MCF 10A (cell line): ENCODE data around the gene ADAMTS2. TPM values are rescaled to one million over a fixed set of nuclear protein-coding genes. Genes with fewer than 3 reads are reported as not detected.

Source experiments
- BruUV-seq: library from RNA; stranded (reverse); fragments of 400-500 nt; replicated peaks from 2 replicates; lab custom pipeline; 2021; lab: Mats Ljungman, UMichigan
- CTCF ChIA-PET: fragments of 300-600 bp; sonication (Branson Sonifier 250); formaldehyde crosslinking; extraction: SDS; loops from one replicate; lab custom pipeline; 2021; ENCODE audit warnings: antibody characterized with exemption, inconsistent platforms; lab: Yijun Ruan, JAX
- POLR2A ChIA-PET: fragments of 300-600, 350-650 bp; sonication (Branson Sonifier 250); formaldehyde crosslinking; extraction: SDS; loops from one replicate; lab custom pipeline; 2020; ENCODE audit warnings: antibody characterized with exemption, inconsistent platforms; lab: Yijun Ruan, JAX
- DNase-seq: peaks from one replicate; pipeline ENCODE4 v3.0.0-alpha.2; 2018; ENCODE audit not compliant: unreplicated experiment
- H3K27ac Mint-ChIP-seq: one replicate; pipeline ENCODE4 v1.8.0; 2022; ENCODE audit warnings: mild to moderate bottlenecking, low read depth, mixed read lengths; ENCODE audit not compliant: unreplicated experiment
- H3K27me3 Mint-ChIP-seq: one replicate; pipeline ENCODE4 v1.8.0; 2022; ENCODE audit warnings: mixed read lengths; ENCODE audit not compliant: insufficient read depth, unreplicated experiment
- H3K36me3 Mint-ChIP-seq: one replicate; pipeline ENCODE4 v1.8.0; 2022; ENCODE audit warnings: mild to moderate bottlenecking, moderate library complexity, mixed read lengths; ENCODE audit not compliant: insufficient read depth, unreplicated experiment
- H3K4me1 Mint-ChIP-seq: one replicate; pipeline ENCODE4 v1.8.0; 2022; ENCODE audit warnings: mixed read lengths; ENCODE audit not compliant: insufficient read depth, unreplicated experiment
- H3K4me3 Mint-ChIP-seq: one replicate; pipeline ENCODE4 v1.8.0; 2022; ENCODE audit warnings: mild to moderate bottlenecking, moderate library complexity, mixed read lengths; ENCODE audit not compliant: unreplicated experiment
- H3K9me3 Mint-ChIP-seq: one replicate; pipeline ENCODE4 v1.8.0; 2022; ENCODE audit warnings: mixed read lengths; ENCODE audit not compliant: unreplicated experiment
- intact Hi-C: fragments of 100-400 bp; cut with micrococcal nuclease; formaldehyde crosslinking; loops from 2 replicates; pipeline ENCODE4 v1.14.1; 2022
- total RNA-seq: library from RNA; stranded (reverse); gene quantifications from 2 replicates; pipeline ENCODE4 v1.2.3, GENCODE V29; 2022
- TF ChIP-seq, protein P1 (sequence below): fragments of 200-600 bp; IDR thresholded peaks from one replicate; pipeline ENCODE4 v1.8.0; 2022; ENCODE audit warnings: antibody characterized with exemption, mild to moderate bottlenecking; ENCODE audit not compliant: unreplicated experiment

Gene ADAMTS2
- total RNA-seq, 1 experiment from 2014 or later: not detected

DNA sequence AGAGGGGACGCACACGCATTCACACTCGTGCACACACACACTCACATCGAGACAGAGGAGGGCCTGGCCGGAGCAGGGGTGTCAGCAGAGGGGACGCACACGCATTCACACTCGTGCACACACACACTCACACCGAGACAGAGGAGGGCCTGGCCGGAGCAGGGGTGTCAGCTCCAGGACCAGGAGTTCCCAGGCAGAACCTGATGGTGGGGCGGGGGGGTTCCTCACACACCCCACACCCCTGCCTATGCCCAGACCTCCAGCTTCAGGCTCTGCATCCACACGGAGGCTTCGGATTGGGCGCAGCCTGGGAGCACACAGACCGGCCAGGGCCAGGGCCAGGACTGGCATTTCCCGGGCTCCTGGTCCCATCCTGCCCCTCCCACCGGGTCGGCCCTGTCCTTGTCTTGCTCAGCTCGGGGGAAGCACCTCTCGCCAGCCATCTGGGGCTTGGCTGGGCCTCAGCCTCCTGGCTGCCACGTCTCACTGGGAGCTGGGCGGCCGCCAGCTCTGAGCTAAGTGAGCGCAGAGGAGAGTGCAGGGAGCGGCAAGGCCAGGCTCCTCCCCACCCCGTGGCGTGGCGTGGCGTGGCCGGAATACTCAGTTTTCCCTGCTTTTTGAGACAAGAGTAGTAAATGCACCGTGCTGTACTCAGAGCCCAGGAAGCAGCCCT is 31.3 kb downstream of the ADAMTS2 start:
- Mint-ChIP-seq H3K4me3 (no peak overlapping the region), H3K9me3 (peaks cover 20% of the 10 kb centered on the region), H3K27ac (no peak overlapping the region), H3K36me3 (no peaks in the 10 kb centered on the region), H3K4me1 (no peaks in the 10 kb centered on the region), H3K27me3 (no peaks in the 10 kb centered on the region)
- no peak for DNase-seq
- TF ChIP-seq, protein P1, sequence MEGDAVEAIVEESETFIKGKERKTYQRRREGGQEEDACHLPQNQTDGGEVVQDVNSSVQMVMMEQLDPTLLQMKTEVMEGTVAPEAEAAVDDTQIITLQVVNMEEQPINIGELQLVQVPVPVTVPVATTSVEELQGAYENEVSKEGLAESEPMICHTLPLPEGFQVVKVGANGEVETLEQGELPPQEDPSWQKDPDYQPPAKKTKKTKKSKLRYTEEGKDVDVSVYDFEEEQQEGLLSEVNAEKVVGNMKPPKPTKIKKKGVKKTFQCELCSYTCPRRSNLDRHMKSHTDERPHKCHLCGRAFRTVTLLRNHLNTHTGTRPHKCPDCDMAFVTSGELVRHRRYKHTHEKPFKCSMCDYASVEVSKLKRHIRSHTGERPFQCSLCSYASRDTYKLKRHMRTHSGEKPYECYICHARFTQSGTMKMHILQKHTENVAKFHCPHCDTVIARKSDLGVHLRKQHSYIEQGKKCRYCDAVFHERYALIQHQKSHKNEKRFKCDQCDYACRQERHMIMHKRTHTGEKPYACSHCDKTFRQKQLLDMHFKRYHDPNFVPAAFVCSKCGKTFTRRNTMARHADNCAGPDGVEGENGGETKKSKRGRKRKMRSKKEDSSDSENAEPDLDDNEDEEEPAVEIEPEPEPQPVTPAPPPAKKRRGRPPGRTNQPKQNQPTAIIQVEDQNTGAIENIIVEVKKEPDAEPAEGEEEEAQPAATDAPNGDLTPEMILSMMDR: no peak
- BruUV-seq: no TSS peak
- ChIA-PET POLR2A (interaction anchor here (0.6 kb wide), 1 partner anchor 48 kb away, joined by 3 read pairs; no protein-coding TSS in a partner anchor), CTCF (no interaction called here)
- intact Hi-C loops: no loop called here

DNA sequence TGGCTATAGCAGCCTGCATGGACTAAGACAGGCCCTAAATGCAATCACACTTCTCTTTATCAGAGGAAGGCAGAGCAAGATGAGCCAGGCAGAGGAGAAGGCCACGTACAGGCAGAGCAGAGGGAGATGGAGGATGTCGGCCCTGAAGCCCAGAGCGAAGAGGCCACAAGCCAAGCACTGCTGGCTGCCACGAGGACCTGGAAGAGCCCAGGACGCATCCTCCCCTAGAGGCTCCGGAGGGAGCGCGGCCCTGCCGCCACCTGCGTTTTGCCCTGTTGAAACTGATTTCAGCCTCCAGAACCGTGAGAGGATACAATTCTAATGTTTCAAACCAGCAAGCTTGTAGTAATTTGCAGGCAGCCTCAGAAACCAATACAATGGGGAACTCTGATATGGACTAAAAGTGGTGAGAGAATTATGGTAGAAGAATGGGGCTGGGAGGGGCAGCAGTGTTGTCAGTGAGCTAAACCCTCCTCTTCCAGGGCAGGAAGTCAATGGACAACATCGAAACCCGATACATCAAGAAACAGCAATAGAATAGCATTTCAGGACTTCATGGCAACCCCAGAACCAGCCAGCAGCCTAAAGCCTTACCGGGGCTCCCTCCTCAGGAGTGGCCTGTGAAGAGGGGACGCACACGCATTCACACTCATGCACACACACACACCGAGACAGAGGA is 32.6 kb downstream of the ADAMTS2 start:
- intact Hi-C loops: no loop called here
- TF ChIP-seq, protein P1: no peak
- no peak overlapping the region for H3K4me3 Mint-ChIP-seq
- no peaks in the 10 kb centered on the region for H3K27me3 Mint-ChIP-seq
- CTCF ChIA-PET: no interaction called here
- no peak for DNase-seq
- no peaks in the 10 kb centered on the region for H3K36me3 Mint-ChIP-seq
- no TSS peak for BruUV-seq
- peaks cover 22% of the 10 kb centered on the region for H3K9me3 Mint-ChIP-seq
- POLR2A ChIA-PET: no interaction called here
- no peaks in the 10 kb centered on the region for H3K4me1 Mint-ChIP-seq
- H3K27ac Mint-ChIP-seq: no peak overlapping the region

DNA sequence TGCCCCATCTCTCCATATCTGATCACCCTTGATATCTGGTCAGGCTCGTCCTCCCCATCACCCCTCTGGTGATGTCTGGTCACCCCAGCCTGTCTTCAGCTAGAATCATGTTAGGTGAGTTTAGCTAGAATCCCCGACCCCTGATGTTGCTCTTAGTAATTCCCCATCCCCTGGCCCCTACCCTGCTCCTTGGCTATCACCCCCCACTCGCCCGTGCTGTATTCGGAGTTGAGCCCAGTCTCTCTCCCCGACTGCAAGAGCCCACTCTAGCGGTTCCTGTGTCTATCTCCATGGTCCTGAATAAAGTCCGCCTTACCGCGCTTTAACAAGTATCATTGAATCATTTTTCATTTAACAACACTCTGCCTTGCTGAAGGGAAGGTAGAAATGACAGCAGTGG is 33.7 kb downstream of the ADAMTS2 start:
- POLR2A ChIA-PET: no interaction called here
- Mint-ChIP-seq H3K36me3 (no peaks in the 10 kb centered on the region), H3K4me3 (no peak overlapping the region), H3K27ac (no peak overlapping the region), H3K27me3 (no peaks in the 10 kb centered on the region), H3K9me3 (peaks cover 27% of the 10 kb centered on the region), H3K4me1 (peaks cover 2% of the 10 kb centered on the region)
- TF ChIP-seq, protein P1: no peak
- no peak for DNase-seq
- CTCF ChIA-PET: no interaction called here
- intact Hi-C loops: no loop called here
- no TSS peak for BruUV-seq

DNA sequence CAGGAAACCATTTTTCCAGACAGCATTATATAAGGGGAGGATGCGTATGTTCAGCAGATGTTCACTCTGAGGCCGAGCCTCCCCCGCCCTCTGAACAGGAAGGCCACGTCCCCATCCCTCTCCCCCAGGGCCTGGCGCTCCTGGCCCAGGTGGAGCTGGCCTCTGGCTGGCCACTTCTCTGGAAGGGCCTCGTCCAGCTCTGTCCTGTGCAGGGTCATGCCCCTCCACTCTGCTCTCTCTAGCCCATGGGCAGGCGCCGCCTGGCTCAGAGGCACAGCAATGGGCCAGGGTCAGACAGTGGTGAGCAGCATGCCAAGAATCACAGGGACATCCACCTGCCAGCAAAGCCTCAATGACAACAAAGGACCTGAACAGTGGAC is 34.2 kb downstream of the ADAMTS2 start:
- H3K4me3 Mint-ChIP-seq: no peak overlapping the region
- H3K27me3 Mint-ChIP-seq: no peaks in the 10 kb centered on the region
- H3K27ac Mint-ChIP-seq: no peak overlapping the region
- BruUV-seq: no TSS peak
- intact Hi-C loops: no loop called here
- peaks cover 3% of the 10 kb centered on the region for H3K36me3 Mint-ChIP-seq
- peaks cover 25% of the 10 kb centered on the region for H3K9me3 Mint-ChIP-seq
- H3K4me1 Mint-ChIP-seq: peaks cover 7% of the 10 kb centered on the region
- ChIA-PET POLR2A (no interaction called here), CTCF (no interaction called here)
- TF ChIP-seq, protein P1: no peak
- DNase-seq: no peak
